ENCODE data around the gene CTIF.

CTIF gene

DNA sequence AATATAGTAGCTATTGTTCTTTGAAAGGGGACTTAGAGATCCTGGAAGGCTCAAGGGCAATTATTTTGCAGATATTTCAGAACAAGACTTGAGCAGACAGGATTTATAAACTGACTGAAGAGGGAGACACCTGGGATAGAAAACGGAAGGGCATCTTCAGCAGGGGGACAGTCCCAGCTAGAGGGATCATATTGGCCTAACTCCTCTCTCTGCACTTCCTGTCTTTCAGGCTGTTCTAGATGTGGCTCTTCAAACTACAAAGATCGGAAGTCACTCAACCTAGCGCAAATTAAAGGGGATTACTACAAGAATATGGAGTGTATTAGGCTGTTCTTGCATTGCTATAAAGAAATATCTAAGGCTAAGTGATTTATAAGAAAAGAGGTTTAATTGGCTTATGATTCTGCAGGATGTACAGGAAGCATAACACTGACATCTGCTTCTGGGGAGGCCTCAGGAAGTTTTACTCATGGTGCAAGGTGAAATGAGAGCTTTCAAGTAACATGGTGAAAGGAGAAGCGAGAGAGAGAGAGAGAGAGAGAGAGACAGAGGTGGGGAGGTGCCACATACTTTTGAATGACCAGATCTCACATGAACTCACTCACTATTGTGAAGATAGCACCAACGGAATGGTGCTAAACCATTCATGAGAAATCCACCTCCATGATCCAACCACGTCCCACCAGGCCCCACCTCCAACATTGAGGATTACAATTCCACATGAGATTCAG lies 5.3 kb upstream of the CTIF start:
- TF ChIP-seq, protein P1, sequence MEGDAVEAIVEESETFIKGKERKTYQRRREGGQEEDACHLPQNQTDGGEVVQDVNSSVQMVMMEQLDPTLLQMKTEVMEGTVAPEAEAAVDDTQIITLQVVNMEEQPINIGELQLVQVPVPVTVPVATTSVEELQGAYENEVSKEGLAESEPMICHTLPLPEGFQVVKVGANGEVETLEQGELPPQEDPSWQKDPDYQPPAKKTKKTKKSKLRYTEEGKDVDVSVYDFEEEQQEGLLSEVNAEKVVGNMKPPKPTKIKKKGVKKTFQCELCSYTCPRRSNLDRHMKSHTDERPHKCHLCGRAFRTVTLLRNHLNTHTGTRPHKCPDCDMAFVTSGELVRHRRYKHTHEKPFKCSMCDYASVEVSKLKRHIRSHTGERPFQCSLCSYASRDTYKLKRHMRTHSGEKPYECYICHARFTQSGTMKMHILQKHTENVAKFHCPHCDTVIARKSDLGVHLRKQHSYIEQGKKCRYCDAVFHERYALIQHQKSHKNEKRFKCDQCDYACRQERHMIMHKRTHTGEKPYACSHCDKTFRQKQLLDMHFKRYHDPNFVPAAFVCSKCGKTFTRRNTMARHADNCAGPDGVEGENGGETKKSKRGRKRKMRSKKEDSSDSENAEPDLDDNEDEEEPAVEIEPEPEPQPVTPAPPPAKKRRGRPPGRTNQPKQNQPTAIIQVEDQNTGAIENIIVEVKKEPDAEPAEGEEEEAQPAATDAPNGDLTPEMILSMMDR (IDR thresholded peaks at IDR 0.05; ENCODE audit: extremely low read depth, missing control alignments), result no peak
- DNase-seq (ENCODE audit: low spot score), result peak; percentile 45

DNA sequence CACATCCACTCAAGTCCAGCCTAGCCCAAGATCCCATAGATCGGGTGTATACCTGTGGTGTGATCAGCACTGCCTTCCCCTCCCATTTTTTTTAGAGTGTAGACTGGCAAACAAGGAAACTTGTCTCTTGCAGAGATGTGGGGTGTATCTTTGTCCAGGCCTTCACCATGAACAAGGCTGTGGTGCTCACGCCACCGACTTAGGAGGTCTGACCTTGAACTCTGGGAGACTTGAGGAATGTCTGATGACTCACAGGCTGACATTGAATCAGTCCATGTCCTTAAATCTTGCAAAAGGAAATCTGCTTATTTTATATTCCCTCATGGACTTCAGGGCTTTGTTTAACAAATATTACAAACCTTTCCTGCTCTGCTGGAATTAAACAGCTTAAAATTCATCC lies 4.5 kb upstream of the CTIF start:
- DNase-seq (ENCODE audit: low spot score), result no peak

DNA sequence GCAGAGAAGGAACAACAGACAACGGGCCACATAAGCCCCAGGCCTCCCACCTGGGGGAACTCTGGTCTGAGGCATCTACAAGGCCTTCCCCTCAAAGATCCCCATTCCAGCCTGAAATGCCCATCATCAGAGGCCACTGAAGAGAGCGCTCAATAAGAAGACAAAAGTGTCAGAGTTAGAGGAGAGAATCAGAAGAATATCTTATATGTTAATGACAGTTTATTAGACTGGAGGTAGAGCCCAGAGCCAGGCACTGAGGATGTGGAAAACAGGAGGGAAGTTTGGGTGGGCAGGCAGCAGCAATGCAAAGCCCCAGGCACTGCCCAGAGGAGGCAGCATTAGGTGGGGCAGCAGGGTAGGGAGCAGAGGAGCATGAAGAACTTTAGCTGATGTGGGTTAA lies 2.9 kb upstream of the CTIF start:
- TF ChIP-seq, protein P1 (IDR thresholded peaks at IDR 0.05; ENCODE audit: extremely low read depth, missing control alignments), result no peak
- no peak for DNase-seq (ENCODE audit: low spot score)

More for the DNA sequence above, 4.5 kb upstream of the CTIF start:
- TF ChIP-seq, protein P1 (IDR thresholded peaks at IDR 0.05; ENCODE audit: extremely low read depth, missing control alignments), result no peak

DNA sequence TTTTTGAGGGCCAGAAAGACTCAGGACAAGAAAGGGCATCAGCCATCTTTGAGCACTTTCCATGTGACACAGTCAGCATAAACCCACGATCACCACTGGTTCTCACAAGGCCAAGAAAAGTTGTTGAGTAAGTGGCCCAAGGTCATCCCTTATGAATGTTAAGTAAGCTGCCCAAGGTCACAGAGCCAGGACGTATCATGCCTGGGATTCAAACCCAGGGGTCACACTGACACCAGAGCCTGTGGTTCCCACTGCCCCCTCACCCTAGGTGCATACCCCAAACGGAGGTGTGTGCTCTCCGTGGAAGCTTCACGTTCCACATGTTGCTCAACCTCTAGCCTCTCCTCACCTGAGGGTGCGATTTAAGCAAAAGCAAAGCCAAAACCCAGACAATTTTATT lies 2.3 kb upstream of the CTIF start:
- TF ChIP-seq, protein P1 (IDR thresholded peaks at IDR 0.05; ENCODE audit: extremely low read depth, missing control alignments), result no peak
- DNase-seq (ENCODE audit: low spot score), result no peak

DNA sequence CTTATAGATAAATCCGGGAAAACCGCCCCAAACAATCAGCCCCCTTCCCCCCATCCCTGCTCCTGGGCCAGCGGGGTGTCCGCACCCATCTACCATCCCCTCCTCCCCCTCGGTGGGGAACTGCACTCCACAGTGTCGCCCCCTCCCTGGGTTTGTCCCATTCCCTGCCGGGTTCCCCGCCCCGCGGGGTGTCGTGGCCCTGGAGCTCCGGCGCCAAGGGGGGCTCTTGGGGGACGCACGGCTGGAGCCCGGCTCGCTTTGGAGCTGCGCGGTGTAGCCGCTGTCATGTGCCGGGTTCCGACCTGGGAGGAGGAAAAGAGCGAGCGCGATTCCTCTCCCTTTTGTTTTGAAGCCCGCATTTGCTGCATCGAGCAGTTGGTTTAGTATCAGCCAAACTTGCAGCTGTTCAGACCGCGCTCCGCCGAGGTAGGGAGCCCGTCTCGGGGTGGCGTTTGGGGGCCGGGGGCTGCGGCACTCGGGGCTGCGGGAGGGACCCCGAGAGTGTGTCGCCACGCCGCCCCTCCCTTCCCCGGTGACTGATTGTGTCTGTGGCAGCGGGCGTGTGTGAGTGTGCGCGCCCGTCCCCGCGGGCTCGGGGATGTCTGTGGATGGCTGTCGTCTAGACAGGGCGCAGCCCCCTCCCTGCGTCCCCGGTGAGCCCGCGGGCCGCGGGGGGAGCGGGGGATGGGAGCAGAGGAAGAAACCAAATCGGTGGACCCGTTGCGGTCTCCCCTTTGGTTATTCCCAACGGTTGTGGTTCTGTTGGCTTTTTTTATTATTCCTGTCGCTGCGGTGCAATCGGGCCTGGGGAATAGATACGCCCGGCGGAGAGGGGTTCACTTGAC lies 797 bp downstream of the CTIF start:
- peak; percentile 60 for DNase-seq (ENCODE audit: low spot score)

DNA sequence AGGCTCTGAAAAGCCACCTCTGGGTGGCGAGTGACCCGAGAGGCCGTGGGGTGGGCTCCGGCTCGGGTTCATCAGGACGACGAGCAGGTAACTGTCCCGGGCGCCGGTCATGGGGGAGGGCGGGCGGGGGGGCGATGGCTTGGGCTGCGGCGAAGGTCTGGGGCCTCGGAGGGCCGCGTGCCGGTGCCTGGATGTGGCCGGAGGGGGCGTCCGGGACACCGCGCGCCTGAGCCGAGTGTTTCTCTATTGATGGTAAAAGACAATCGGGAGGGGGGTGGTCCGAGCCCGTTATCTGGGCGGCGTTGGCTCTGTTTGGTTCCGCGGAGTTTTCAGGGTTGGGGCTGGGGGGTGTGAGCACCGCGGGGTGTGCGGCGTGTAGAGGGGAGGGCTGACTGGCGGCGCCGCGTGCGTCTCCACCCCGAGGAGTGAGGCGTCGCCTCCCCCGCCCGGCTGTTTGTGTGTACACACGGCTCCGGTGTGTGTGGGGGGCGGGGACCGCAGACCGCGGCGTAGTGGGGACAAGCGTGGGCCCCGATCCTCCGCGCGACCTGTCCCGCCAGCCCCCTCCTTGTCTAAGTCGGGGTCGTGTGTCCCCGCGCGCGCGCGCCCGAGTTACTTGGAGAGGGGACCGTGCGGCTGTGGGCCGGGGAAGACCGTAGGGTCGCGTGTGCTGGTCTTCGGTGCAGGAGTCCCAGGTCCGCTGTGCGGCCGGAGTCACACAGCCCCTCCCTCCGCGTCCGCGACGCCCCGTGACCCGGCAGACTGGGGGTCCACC lies 1.6 kb downstream of the CTIF start:
- TF ChIP-seq, protein P1 (IDR thresholded peaks at IDR 0.05; ENCODE audit: extremely low read depth, missing control alignments), result no peak
- DNase-seq (ENCODE audit: low spot score), result peak; percentile 82

More for the DNA sequence above, 797 bp downstream of the CTIF start:
- TF ChIP-seq, protein P1 (IDR thresholded peaks at IDR 0.05; ENCODE audit: extremely low read depth, missing control alignments), result no peak
